ENCODE results near the gene NLRC5.
"Not testable (repeated sequence)": the region's sequence is repeated elsewhere in the genome, so short reads cannot be mapped to it uniquely, and the experiment has no call there.

The NLRC5 gene

GRCh38 chr16:57099965-57100364 is 110.6 kb downstream of the NLRC5 start:
- not testable (repeated sequence) for DNase-seq (ENCODE audit: low read depth)

- DNase-seq (ENCODE audit: low read depth): no peak
These were observed 111.1 kb downstream of the NLRC5 start for GRCh38 chr16:57100445-57100844.

- no peak for DNase-seq (ENCODE audit: low read depth)
These were observed 113.8 kb downstream of the NLRC5 start for GRCh38 chr16:57102888-57103851.

- DNase-seq (ENCODE audit: low read depth): no peak
These were observed 115.3 kb downstream of the NLRC5 start for GRCh38 chr16:57104706-57105105.

GRCh38 chr16:57105184-57105583 is 115.8 kb downstream of the NLRC5 start:
- DNase-seq (ENCODE audit: low read depth): no peak

- no peak for DNase-seq (ENCODE audit: low read depth)
These were observed 117.4 kb downstream of the NLRC5 start for GRCh38 chr16:57106767-57107166.

GRCh38 chr16:57107321-57107922 is 118.1 kb downstream of the NLRC5 start:
- no peak for DNase-seq (ENCODE audit: low read depth)

- no peak for DNase-seq (ENCODE audit: low read depth)
These were observed 119.1 kb downstream of the NLRC5 start for GRCh38 chr16:57108432-57108831.

GRCh38 chr16:57109259-57110105 is 120.1 kb downstream of the NLRC5 start:
- DNase-seq (ENCODE audit: low read depth): not testable (repeated sequence)

- DNase-seq (ENCODE audit: low read depth): no peak
These were observed 121.6 kb downstream of the NLRC5 start for GRCh38 chr16:57110937-57111336.

- no peak for DNase-seq (ENCODE audit: low read depth)
These were observed 122.1 kb downstream of the NLRC5 start for GRCh38 chr16:57111420-57111819.

- DNase-seq (ENCODE audit: low read depth): no peak
These were observed 123.2 kb downstream of the NLRC5 start for GRCh38 chr16:57112403-57113041.

GRCh38 chr16:57113042-57113453 is 123.7 kb downstream of the NLRC5 start:
- DNase-seq (ENCODE audit: low read depth): no peak

GRCh38 chr16:57113664-57114063 is 124.3 kb downstream of the NLRC5 start:
- DNase-seq (ENCODE audit: low read depth): no peak

GRCh38 chr16:57115168-57115513 is 125.8 kb downstream of the NLRC5 start:
- DNase-seq (ENCODE audit: low read depth): no peak

GRCh38 chr16:57115514-57116182 is 126.3 kb downstream of the NLRC5 start:
- no peak for DNase-seq (ENCODE audit: low read depth)

GRCh38 chr16:57118461-57119084 is 129.2 kb downstream of the NLRC5 start:
- no peak for DNase-seq (ENCODE audit: low read depth)

- DNase-seq (ENCODE audit: low read depth): no peak
These were observed 134.0 kb downstream of the NLRC5 start for GRCh38 chr16:57123216-57123973.

- DNase-seq (ENCODE audit: low read depth): no peak
These were observed 134.8 kb downstream of the NLRC5 start for GRCh38 chr16:57123974-57124674.

- DNase-seq (ENCODE audit: low read depth): no peak
These were observed 136.0 kb downstream of the NLRC5 start for GRCh38 chr16:57125376-57125775.
